ENCODE results near the gene WBP1.
A peak's percentile ranks its signal among the peaks of the same experiment; 100 is the strongest.
"Not testable (repeated sequence)": the region's sequence is repeated elsewhere in the genome, so short reads cannot be mapped to it uniquely, and the experiment has no call there.

The WBP1 gene

DNA sequence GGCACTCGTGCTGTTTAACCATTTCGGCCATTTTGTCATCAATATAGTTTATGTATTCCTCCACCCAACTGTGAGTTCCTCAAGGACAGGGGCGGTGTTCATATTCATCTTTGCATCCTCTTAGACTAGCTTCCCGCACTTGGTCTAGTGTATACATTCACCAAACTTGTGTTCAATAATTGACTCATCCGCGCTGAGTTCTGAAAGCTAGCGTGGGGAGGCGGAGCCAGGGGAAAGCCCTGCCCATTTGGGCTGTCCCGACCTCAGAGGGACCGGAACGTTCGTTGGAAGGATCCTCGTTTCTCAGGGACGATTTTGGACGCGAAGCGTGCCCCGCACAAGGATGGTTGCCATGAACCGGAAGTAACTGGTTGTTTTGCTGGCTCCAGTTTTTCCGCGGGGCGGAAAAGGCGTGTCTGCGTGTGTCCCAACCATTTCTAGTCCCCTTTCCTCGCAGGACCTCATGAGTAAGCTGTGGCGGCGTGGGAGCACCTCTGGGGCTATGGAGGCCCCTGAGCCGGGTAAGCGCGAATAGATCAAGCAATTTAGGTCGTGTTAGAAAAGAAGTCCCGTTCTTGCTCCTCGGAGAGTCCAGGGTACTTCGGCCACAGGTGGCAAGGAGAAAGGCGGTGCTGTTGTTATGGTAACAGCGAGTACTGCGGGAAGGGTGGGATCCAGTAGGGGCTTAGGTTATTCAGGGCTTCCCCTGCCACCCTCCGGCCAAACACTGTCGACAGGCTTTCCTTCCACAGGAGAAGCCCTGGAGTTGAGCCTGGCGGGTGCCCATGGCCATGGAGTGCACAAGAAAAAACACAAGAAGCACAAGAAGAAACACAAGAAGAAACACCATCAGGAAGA is 3.4 kb upstream of the WBP1 start, which contains the start of gene INO80B:
Gene INO80B (plus strand): TSS at position 434 of the 858 bp plus-strand sequence. CDS start 30 bp downstream, at position 464.
- peak; percentile 96 for DNase-seq (ENCODE audit: low read depth in 2 of 2)

DNA sequence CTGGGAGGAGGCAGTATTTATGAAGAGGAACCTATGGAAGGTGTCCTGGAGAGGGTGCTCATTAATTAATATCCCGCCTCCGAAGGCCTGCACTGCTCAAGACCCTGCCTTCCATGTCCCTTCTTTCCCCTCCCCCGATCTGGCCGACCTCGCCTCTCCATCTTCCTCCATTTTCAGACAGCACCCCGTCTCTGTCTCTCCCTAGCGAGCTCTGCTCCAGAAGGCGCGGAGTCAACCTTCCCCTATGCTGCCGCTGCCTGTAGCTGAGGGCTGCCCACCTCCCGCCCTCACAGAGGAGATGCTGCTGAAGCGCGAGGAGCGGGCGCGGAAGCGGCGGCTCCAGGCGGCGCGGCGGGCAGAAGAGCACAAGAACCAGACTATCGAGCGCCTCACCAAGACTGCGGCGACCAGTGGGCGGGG is 1.1 kb upstream of the WBP1 start:
- no peak for DNase-seq (ENCODE audit: low read depth in 2 of 2)

DNA sequence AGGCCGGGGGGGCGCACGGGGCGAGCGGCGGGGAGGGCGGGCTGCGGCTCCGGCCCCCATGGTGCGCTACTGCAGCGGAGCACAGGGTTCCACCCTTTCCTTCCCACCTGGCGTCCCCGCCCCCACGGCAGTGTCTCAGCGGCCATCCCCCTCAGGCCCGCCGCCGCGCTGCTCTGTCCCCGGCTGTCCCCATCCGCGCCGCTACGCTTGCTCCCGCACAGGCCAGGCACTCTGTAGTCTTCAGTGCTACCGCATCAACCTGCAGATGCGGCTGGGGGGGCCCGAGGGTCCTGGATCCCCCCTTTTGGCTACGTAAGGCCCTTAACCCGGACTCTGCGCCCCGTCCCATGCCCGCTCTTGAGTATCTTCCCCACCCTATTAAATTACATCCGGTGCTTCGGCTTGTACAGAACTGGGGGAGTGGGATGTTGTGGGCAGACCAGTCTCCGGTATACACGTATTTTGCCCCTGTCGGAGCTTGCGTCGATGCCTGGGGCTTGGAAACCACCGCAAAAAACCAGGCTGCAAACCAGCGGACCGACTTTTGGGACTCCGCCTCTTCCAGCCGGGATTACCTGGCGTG is 598 bp upstream of the WBP1 start:
- peak; percentile 72 to 78 for DNase-seq (ENCODE audit: low read depth in 2 of 2)

DNA sequence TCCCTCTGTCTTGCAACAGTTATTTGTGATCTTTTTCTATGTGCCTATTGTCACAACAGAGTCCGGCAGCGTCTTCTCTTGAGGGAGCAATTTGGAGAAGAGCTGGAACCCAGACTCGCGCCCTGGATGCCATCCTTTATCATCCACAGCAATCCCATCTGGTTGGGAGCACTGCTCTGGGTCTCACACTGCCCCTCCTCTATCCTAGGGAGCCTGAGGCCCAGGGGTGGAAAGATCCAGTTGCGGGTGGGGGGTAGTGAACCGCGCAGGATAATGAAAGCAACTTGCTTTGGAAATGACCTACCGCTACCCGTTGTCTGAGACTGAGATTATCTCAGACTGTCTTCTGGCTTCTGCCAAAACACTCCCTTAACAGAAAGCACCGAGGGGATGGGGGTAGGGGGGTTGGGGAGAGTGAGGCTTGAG is 713 bp downstream of the WBP1 start:
- DNase-seq (ENCODE audit: low read depth in 2 of 2): no peak

DNA sequence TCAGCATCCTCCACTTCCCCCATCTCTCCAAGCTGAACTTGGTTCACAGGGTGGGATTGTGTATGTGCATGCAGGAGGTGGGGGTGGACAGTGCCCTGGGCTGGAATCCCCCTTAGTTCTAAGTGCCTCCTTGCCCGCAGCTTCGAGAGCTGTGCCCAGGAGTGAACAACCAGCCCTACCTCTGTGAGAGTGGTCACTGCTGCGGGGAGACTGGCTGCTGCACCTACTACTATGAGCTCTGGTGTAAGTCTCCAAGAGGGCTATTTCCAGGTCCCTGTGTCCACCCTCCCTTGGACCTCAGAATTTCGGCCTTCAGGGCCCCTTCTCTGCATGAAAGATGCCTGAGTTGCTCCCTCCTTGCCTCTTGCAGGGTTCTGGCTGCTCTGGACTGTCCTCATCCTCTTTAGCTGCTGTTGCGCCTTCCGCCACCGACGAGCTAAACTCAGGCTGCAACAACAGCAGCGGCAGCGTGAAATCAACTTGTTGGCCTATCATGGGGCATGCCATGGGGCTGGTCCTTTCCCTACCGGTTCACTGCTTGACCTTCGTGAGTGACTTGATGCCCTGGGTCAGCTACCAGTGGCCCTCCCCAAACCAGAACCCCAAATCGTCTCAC is 1.4 kb downstream of the WBP1 start:
- DNase-seq (ENCODE audit: low read depth in 2 of 2): not testable (repeated sequence)

DNA sequence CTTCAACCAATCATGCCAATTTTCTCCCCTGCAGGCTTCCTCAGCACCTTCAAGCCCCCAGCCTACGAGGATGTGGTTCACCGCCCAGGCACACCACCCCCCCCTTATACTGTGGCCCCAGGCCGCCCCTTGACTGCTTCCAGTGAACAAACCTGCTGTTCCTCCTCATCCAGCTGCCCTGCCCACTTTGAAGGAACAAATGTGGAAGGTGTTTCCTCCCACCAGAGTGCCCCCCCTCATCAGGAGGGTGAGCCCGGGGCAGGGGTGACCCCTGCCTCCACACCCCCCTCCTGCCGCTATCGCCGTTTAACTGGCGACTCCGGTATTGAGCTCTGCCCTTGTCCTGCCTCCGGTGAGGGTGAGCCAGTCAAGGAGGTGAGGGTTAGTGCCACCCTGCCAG is 1.9 kb downstream of the WBP1 start:
- not testable (repeated sequence) for DNase-seq (ENCODE audit: low read depth in 2 of 2)

DNA sequence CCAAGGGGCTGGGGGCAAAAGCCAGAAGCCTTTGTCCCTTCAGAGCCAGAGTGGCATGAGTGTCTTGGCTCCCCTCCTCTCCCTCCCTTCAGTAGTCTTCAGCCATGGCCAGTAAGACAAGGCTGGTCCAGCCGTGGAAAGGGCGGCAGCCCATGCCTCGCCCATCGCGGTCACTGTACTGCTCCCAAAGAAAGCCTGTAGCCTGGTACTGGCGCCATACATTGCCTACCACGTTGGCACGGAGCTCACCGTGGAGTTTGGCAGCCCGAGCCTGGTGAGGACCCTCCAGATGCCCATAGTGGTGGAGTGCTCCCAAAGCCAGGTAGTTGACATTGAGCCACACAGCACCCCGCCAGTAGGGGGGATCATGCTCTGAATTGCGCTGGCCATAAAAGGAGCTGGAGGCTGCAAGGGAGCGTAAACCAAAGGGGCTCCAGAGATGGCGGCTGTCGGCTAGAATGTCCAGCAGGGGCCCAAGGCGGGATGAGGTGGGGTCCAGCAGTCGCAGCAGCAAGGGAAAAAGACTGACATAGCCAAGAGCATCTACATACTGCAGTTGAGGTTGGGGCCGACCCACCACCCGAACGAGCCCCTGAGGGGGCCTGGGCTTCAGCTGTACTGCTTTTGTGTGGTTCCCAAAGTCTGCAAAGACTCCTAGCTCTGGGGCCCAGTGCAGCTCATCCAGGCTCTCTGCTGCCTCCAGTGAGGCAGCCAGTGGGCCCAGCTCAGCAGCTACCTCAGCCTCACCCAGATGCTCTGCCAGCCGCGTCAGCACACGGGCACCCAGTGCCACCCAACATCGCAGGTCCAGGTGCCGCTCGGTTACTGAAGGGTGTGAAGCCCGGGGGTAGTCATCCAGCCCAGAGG is 3.2 kb downstream of the WBP1 start:
- no peak for DNase-seq (ENCODE audit: low read depth in 2 of 2)

DNA sequence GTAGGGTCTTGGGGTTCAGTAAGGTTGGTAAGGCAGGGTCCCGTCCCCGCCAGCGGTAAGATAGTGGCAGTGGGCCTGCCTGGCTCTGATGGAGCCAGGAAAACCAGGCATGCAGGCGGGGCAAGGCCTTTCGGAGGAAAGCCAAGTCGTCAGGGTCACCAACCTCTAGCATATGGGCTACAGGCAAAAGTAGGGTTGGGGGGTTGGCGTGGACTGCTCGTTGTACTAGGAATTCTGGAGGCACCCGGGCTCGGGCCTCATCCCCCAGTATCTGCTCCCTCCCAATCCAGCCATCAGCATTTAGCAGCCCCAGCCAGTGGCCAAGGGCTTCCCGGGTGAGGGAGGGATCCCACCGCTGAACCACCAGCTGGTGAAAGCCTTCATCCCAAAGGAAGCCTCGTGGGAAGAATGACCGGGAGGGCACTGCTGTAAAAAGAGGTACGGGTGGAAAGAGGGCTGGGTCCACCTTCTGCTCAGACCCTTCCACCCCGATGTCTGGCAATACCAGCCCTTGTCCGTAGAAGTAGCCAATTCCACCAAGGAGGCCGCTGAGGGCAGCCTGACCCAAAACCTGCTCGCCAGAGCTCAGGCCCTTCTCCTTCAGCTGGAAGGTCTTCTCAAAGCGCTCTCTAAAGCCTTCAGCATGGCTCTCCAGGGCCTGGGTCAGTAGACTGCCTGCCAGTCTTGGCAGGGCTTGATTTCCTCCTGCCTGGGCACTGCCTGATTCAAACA is 4.0 kb downstream of the WBP1 start:
- DNase-seq (ENCODE audit: low read depth in 2 of 2): no peak

DNA sequence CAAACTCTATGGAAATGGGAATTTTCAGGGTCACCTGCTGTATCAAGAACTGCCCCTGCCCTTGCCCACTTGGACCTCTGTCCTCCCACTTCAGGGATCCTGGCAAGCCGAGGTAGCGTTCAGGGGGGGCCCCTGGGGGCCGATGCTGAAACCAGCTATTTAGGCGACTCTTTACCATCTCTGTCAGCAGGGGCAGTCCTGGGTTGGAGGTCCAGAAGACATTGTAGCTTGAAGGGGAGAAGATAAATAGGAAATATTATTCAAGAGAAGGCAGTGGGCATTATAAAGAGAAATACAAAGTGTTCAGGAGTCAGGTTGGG is 4.5 kb downstream of the WBP1 start:
- DNase-seq (ENCODE audit: low read depth in 2 of 2): no peak

DNA sequence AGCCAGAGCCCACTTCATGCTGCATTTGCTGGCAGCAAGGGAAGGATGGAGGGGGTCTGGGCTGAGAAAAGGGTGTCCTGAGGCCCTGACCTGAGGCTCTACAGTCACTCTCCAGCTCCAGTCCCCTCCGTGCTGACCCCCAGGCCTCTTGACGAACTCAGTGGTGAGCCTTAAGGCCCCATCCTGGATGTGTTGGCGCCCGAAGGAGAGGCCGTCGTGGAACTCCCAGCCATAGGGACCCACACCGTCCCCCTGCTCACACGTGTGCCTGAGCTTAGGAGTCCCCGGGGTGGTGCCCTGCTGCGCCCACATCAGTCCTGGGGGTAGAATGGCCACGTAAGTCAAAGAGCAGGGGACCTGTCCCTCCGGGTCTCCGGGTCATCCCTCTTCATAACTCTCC is 6.2 kb downstream of the WBP1 start:
- no peak for DNase-seq (ENCODE audit: low read depth in 2 of 2)

DNA sequence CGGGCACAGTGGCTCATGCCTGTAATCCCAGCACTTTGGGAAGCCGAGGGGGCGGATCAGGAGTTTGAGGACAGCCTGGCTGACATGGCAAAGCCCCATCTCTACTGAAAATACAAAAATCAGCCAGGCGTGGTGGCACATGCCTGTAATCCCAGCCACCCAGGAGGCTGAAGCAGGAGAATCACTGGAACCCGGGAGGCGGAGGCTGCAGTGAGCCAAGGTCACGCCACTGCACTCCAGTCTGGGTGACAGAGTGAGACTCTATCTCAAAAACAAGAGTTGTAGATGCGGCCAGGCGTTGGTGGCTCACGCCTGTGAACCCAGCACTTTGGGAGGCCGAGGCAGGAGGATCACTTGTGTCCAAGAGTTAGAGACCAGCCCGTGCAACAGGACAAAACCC is 12.5 kb downstream of the WBP1 start:
- not testable (repeated sequence) for DNase-seq (ENCODE audit: low read depth in 2 of 2)

DNA sequence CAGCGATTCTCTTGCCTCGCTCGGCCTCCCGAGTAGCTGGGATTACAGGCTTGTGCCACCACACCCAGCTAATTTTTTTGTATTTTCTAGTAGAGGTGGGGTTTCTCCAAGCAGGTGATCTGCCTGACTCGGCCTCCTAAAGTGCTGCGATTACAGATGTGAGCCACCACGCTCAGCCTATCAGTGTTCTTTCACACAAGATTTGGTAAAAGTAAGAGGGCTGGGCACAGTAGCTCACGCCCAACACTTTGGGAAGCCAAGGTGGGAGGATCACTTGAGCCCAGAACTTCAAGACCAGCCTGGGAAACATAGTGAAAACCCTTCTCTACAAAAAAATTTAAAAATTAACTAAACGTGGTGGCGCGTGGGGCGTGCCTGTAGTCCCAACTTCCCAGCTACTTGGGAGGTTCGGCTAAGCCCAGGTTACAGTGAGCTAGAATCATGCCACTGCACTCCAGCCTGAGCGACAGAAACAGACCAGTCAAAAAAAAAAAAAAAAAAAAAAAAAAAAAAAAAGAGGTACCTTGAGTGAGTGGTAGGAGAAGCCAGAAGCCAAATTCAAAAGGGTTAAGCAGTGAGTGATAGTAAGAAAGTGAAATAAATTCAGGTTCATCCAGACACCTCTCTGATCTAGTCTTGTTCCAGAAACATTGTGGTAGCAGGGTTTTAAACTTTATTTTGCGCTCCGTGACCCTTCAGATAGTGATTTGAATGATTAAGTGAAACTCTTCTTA is 13.3 kb downstream of the WBP1 start:
- DNase-seq (ENCODE audit: low read depth in 2 of 2): no peak

DNA sequence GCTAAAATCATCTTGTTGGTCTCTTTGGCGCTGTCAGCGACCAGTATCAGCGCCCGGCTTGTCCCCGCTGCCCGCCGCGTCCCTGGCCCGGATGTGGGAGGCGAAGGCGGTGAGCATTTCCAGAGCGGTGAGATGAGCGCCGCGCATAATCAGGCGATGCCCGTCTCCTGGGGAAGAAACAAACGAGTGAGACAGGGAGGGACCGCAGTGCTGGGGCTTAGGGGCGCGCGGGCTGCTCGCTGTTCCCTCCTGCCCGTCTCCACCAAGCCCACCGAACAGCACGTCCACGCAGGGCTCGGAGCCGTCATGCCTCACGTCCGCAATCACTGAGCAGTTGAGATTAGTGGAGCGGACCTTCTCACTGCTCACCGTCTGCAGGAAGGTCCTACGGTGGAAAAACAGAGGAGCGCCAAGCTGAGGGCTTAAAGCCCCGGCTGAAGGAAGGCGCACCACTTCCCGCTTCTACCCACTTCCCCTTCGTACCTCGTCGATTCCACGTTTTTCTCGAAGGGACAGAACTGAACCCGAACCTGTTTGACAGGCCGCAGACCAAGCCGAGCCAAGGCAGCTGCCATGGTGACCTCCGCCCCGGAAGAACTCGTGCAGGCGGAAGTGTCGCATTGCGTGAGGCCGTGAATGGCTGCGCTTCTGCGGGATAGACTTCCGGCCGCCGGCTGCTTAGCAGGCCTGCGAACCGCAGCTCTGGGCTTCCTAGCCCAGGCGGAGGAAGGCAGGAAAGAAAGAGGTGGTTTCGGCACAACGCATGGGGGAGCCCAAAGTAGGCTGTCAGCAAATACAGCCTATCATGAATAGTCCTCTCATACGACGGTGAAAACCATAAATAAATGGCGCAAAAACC is 14.1 kb downstream of the WBP1 start, which contains the start of gene MRPL53:
Gene MRPL53 (minus strand): TSS at position 595 of the 859 bp plus-strand sequence. CDS start 20 bp downstream, at position 575.
- peak; percentile 89 to 91 for DNase-seq (ENCODE audit: low read depth in 2 of 2)

DNA sequence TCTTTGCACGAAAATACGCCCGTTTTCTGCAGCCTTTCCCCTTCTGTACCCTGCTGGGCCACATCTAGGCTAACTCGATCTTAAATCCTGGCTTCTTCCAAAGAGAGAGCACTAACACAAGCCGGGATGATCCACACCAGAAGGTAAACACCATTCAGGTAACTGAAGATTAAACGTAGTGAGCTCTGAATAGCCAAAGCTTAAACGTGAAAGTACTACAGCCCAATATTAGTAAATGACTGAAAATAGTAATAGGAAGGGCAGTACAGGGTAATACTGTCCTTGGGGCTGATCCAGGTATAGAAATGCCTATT is 14.7 kb downstream of the WBP1 start:
- no peak for DNase-seq (ENCODE audit: low read depth in 2 of 2)

DNA sequence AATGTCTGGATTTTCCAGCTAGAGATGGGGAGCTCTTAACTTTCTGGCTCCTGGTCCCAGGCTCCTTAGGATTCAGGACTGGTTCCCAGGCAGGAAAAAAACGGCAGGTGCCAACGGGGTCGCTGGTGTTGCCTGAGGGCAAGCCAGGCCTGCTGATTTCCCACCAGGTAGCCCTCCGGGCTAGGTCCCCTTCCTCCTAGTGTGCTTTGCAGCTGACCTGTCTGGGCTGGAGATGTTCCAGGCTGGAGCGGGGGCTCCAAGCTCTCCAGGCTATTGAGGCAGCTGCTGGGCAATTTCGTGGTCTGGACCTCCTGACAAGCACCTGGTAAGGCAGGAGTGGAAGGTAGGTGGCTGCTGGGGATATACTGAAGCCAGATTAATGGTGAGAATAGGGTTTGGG is 16.2 kb downstream of the WBP1 start:
- no peak for DNase-seq (ENCODE audit: low read depth in 2 of 2)

DNA sequence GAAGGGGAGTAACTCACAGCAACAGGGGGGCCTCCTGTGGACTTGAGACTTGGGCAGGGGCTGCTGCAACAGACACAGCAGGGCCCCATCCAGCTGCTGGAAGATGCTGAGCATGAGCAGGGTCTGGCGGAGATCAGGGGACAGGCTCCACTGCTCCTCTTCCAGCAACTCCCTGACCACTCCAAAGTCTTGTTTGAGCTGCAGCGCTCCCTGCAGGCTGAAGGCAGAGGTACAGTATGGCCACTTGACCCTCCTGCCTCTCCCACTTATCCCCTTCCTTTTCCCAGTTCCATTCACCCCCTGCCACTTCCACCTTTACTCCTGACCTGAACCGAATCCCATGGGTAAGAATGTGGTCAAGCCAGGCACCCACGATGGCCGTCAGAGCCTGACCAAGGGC is 16.7 kb downstream of the WBP1 start:
- no peak for DNase-seq (ENCODE audit: low read depth in 2 of 2)

DNA sequence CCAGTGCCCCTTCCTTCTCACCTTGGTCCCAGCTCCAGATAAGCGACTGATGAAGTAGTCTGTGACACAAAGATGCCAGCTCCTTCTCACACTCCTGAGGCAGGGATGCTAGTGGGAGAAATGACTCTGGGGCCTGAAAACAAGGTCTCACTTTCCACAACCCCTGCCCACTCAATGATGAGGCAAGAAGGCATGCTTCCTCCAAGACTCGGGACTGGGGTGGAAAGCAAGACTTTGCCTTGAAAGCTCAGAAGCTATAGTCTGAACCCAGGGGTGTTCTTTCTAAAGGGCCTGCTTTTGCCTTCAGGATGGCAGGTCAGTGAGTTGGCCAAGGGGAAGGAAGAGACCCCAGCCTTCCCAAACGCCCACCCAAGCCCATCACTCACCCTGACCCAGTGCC is 23.2 kb downstream of the WBP1 start:
- DNase-seq (ENCODE audit: low read depth in 2 of 2): no peak

DNA sequence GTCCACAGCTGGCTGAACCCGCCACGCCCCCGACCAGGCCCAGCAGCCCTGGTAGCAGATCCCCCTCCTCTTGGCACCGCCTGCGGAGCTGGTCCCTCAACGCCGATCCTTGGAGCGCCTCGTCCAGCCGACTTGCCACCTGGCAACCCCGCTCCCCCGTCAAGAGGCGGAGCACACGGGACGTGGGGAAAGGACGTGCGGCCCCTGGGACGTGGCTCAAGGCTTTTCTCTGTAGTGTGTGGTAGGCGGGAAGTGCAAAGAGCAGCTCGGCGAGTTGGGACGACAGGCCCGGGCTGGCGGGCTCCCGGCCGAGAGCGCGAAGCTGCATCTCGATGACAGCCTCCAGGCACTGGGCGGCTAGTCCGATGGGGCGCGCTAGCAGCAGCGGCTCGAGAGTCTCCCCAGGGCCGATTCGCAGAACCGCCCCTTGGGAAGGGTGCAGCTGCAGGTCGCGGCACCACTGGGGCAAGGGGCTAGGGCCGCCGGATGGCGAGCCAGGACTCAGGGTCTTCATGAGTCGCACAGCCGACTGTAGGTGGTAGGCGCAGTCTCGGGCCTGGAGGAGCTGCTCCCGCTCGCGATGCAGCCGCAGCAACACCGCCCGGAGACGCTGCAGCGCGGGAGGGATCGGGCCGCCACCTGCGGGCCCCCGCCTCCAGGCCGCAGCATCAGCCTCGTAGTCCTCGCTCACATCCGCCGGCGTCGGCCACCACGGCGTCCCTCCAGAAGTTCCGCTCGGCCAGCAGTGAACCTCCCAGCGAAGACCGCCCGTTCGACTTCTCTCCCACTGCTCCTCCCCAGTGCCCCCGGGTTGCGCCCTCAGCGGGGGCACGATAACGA is 23.9 kb downstream of the WBP1 start:
- DNase-seq (ENCODE audit: low read depth in 2 of 2): no peak
